SK-N-SH treated with all-trans-retinoic acid at 6 μM for 48 hours (cell line): Measurements from ENCODE around the gene ASTN1.

Experiments
- ATAC-seq: fragments of 200-7000 bp; cut with Tn5 transposase; 3 replicates; pipeline ENCODE4 v1.9.1; 2020; ENCODE audit warnings: mild to moderate bottlenecking, moderate library complexity
- ARNTL ChIP-seq: fragments of 450-650 bp; formaldehyde crosslinking; IDR thresholded peaks from 2 replicates; pipeline ENCODE4 v1.5.0; 2020; ENCODE audit warnings: low read depth, mild to moderate bottlenecking, moderate library complexity, borderline replicate concordance
- BACH2 ChIP-seq: fragments of 250-450 bp; sonication (Bioruptor Pico); IDR thresholded peaks from 2 replicates; pipeline ENCODE4 v1.9.0; 2021; ENCODE audit warnings: mild to moderate bottlenecking, borderline replicate concordance
- CSDC2 ChIP-seq: fragments of 250-450 bp; sonication (Bioruptor Pico); IDR thresholded peaks from 2 replicates; pipeline ENCODE4 v1.5.0; 2020; ENCODE audit warnings: mild to moderate bottlenecking, moderate library complexity
- ESRRG ChIP-seq: fragments of 250-450 bp; sonication (Bioruptor Pico); IDR thresholded peaks from 2 replicates; pipeline ENCODE4 v1.6.1; 2021; ENCODE audit warnings: mild to moderate bottlenecking
- GLIS3 ChIP-seq: fragments of 250-450 bp; sonication (Bioruptor Pico); IDR thresholded peaks from 2 replicates; pipeline ENCODE4 v1.5.0; 2020; ENCODE audit warnings: mild to moderate bottlenecking, moderate library complexity
- ISL1 ChIP-seq: fragments of 250-450 bp; sonication (Bioruptor Pico); IDR thresholded peaks from 2 replicates; pipeline ENCODE4 v2.1.2; 2022; ENCODE audit warnings: mild to moderate bottlenecking, moderate library complexity
- PATZ1 ChIP-seq: fragments of 250-450 bp; sonication (Bioruptor Pico); IDR thresholded peaks from 2 replicates; pipeline ENCODE4 v1.8.0; 2020; ENCODE audit warnings: mild to moderate bottlenecking, moderate library complexity, borderline replicate concordance
- RARB ChIP-seq: fragments of 250-450 bp; sonication (Bioruptor Pico); IDR thresholded peaks from 2 replicates; pipeline ENCODE4 v1.8.0; 2021; ENCODE audit warnings: mild to moderate bottlenecking, moderate library complexity
- SNAI2 ChIP-seq: fragments of 250-450 bp; sonication (Bioruptor Pico); IDR thresholded peaks from 2 replicates; pipeline ENCODE4 v1.5.0; 2020; ENCODE audit warnings: mild to moderate bottlenecking, moderate library complexity
- TCF4 ChIP-seq: fragments of 250-450 bp; sonication (Bioruptor Pico); IDR thresholded peaks from 2 replicates; pipeline ENCODE4 v1.8.0; 2021; ENCODE audit warnings: mild to moderate bottlenecking, moderate library complexity, borderline replicate concordance
- TOX ChIP-seq: fragments of 250-450 bp; sonication (Bioruptor Pico); IDR thresholded peaks from 2 replicates; pipeline ENCODE4 v1.8.0; 2021; ENCODE audit warnings: mild to moderate bottlenecking, moderate library complexity, borderline replicate concordance
- TSHZ2 ChIP-seq: fragments of 250-450 bp; sonication (Bioruptor Pico); IDR thresholded peaks from 2 replicates; pipeline ENCODE4 v1.5.0; 2020; ENCODE audit warnings: mild to moderate bottlenecking, moderate library complexity
- ZC3H10 ChIP-seq: fragments of 250-450 bp; sonication (Bioruptor Pico); IDR thresholded peaks from 2 replicates; pipeline ENCODE4 v1.5.1; 2021; ENCODE audit warnings: mild to moderate bottlenecking, moderate library complexity
- ZFP30 ChIP-seq: fragments of 450-650 bp; formaldehyde crosslinking; IDR thresholded peaks from 2 replicates; pipeline ENCODE4 v1.5.0; 2022; ENCODE audit warnings: mild to moderate bottlenecking, moderate library complexity
- ZNF565 ChIP-seq: fragments of 450-650 bp; formaldehyde crosslinking; conservative IDR thresholded peaks from 2 replicates; pipeline ENCODE4 v1.5.0; 2020; ENCODE audit warnings: low read depth, mild to moderate bottlenecking, moderate library complexity
- ZNF70 ChIP-seq: fragments of 450-650 bp; formaldehyde crosslinking; IDR thresholded peaks from 2 replicates; pipeline ENCODE4 v1.5.0; 2020; ENCODE audit warnings: mild to moderate bottlenecking, moderate library complexity
- ZNF8 ChIP-seq: fragments of 450-650 bp; formaldehyde crosslinking; IDR thresholded peaks from 2 replicates; pipeline ENCODE4 v1.5.0; 2020; ENCODE audit warnings: mild to moderate bottlenecking, moderate library complexity
- TF ChIP-seq, protein P1 (sequence below): fragments of 250-450 bp; sonication (Bioruptor Pico); IDR thresholded peaks from 2 replicates; pipeline ENCODE4 v1.5.1; 2020; ENCODE audit warnings: low read depth, mild to moderate bottlenecking, moderate library complexity

Gene ASTN1

GRCh38 chr1:177023726-177024125 is 140.8 kb downstream of the ASTN1 start (continued):
- TF ChIP-seq PATZ1 (CRISPR knock-in tag) (no peak), ZFP30 (no peak), SNAI2 (no peak), ZNF8 (CRISPR knock-in tag) (no peak)

- no peak for ATAC-seq
- TF ChIP-seq ARNTL (CRISPR knock-in tag) (no peak), TSHZ2 (CRISPR knock-in tag) (no peak), CSDC2 (CRISPR knock-in tag) (no peak), BACH2 (CRISPR knock-in tag) (no peak), ZC3H10 (CRISPR knock-in tag) (no peak), ESRRG (CRISPR knock-in tag) (no peak), GLIS3 (CRISPR knock-in tag) (no peak), ZNF70 (CRISPR knock-in tag) (no peak), ZNF565 (CRISPR knock-in tag) (no peak), PATZ1 (CRISPR knock-in tag) (no peak), ISL1 (CRISPR knock-in tag) (no peak), ZFP30 (no peak), TOX (no peak), RARB (CRISPR knock-in tag) (no peak), SNAI2 (no peak)
- TF ChIP-seq, protein P1, sequence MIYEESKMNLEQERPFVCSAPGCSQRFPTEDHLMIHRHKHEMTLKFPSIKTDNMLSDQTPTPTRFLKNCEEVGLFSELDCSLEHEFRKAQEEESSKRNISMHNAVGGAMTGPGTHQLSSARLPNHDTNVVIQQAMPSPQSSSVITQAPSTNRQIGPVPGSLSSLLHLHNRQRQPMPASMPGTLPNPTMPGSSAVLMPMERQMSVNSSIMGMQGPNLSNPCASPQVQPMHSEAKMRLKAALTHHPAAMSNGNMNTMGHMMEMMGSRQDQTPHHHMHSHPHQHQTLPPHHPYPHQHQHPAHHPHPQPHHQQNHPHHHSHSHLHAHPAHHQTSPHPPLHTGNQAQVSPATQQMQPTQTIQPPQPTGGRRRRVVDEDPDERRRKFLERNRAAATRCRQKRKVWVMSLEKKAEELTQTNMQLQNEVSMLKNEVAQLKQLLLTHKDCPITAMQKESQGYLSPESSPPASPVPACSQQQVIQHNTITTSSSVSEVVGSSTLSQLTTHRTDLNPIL (CRISPR knock-in tag), result no peak
These were observed 141.3 kb downstream of the ASTN1 start for GRCh38 chr1:177023249-177023648.

GRCh38 chr1:177021687-177022086 is 142.8 kb downstream of the ASTN1 start:
- ATAC-seq, result no peak
- TF ChIP-seq ESRRG (CRISPR knock-in tag) (no peak), ZFP30 (no peak), TCF4 (CRISPR knock-in tag) (no peak), ZC3H10 (CRISPR knock-in tag) (no peak), CSDC2 (CRISPR knock-in tag) (no peak), TSHZ2 (CRISPR knock-in tag) (no peak)
